K562 (cell line): Measurements from ENCODE around the gene ANO8. TPM values are rescaled to one million over a fixed set of nuclear protein-coding genes. Genes with fewer than 3 reads are reported as not detected.

Source experiments
- ATF1 ChIP-seq, 2 experiments: fragments of 450-650 bp in 1 of 2; IDR thresholded peaks; 2 replicates each; pipeline ENCODE4 v1.6.1; 2016; ENCODE audit warnings: missing compliant biosample characterization in 1 of 2, missing genetic modification characterization in 1 of 2
- CCNT2 ChIP-seq: IDR thresholded peaks from 2 replicates; pipeline ENCODE4 v1.6.1; 2011; ENCODE audit warnings: borderline replicate concordance, low read depth, mild to moderate bottlenecking, moderate library complexity, mixed read lengths, low read length; ENCODE audit not compliant: insufficient read length; ENCODE audit errors: extremely low read depth
- CREB1 ChIP-seq, 2 experiments: sonication (generic) in 1 of 2; formaldehyde crosslinking in 1 of 2; IDR thresholded peaks; 2 replicates each; pipeline versions ENCODE4 v1.6.1 to v1.8.0; 2012 to 2022; ENCODE audit warnings: inconsistent platforms in 1 of 2, mild to moderate bottlenecking in 1 of 2, missing genetic modification reagents in 1 of 2, moderate library complexity in 1 of 2
- CREM ChIP-seq: IDR thresholded peaks from 2 replicates; pipeline ENCODE4 v1.6.1; 2014; ENCODE audit warnings: antibody characterized with exemption, low read depth
- E2F3 ChIP-seq: fragments of 250-450 bp; sonication (Bioruptor Pico); IDR thresholded peaks from 2 replicates; pipeline ENCODE4 v1.4.0; 2020; ENCODE audit warnings: mild to moderate bottlenecking
- GTF2E2 ChIP-seq: fragments of 200-800 bp; sonication (Bioruptor generic); IDR thresholded peaks from 2 replicates; pipeline ENCODE4 v1.6.1; 2016; ENCODE audit warnings: missing genetic modification characterization, missing compliant biosample characterization
- HDAC8 ChIP-seq: fragments of 450-650 bp; IDR thresholded peaks from 2 replicates; pipeline ENCODE4 v1.6.1; 2016; ENCODE audit warnings: mild to moderate bottlenecking, missing genetic modification characterization, moderate library complexity, missing compliant biosample characterization
- NR3C1 ChIP-seq: sonication (generic); formaldehyde crosslinking; IDR thresholded peaks from 2 replicates; pipeline ENCODE4 v1.8.1; 2022; ENCODE audit warnings: missing genetic modification reagents
- PHF21A ChIP-seq: fragments of 450-650 bp; IDR thresholded peaks from 2 replicates; pipeline ENCODE4 v1.6.1; 2017; ENCODE audit warnings: low read depth, borderline replicate concordance
- PML ChIP-seq: IDR thresholded peaks from 2 replicates; pipeline ENCODE4 v1.6.1; 2012; ENCODE audit warnings: low read length, inconsistent platforms
- POLR2AphosphoS5 ChIP-seq: IDR thresholded peaks from 2 replicates; pipeline ENCODE4 v1.6.1; 2011; ENCODE audit warnings: mild to moderate bottlenecking, low read depth, low read length, moderate library complexity; ENCODE audit not compliant: control insufficient read depth, insufficient read depth
- POLR2G ChIP-seq: fragments of 200-400 bp; formaldehyde crosslinking; IDR thresholded peaks from 2 replicates; pipeline ENCODE4 v1.6.1; 2017; ENCODE audit warnings: low read depth, mild to moderate bottlenecking, antibody characterized with exemption, low read length, moderate library complexity
- RAD21 ChIP-seq, 2 experiments: fragments of 250-450 bp in 1 of 2; fragments of 450-650 bp in 1 of 2; sonication (Bioruptor Pico) in 1 of 2; formaldehyde crosslinking in 1 of 2; IDR thresholded peaks in 1 of 2; conservative IDR thresholded peaks in 1 of 2; 2 replicates each; pipeline versions ENCODE4 v1.4.0 to v1.8.0; 2020 to 2022; ENCODE audit warnings: mild to moderate bottlenecking in 2 of 2, moderate library complexity in 1 of 2
- RNF219 ChIP-seq: fragments of 250-450 bp; sonication (Bioruptor Pico); IDR thresholded peaks from 2 replicates; pipeline ENCODE4 v1.5.0; 2022; ENCODE audit warnings: mild to moderate bottlenecking
- TBL1XR1 ChIP-seq, 2 experiments: IDR thresholded peaks; 2 replicates each; pipeline ENCODE4 v1.6.1; 2012; ENCODE audit warnings: improper control_type of control experiment in 2 of 2, low read length in 2 of 2, mild to moderate bottlenecking in 1 of 2
- ZBTB9 ChIP-seq: fragments of 450-650 bp; formaldehyde crosslinking; IDR thresholded peaks from 2 replicates; pipeline ENCODE4 v1.4.0; 2020; ENCODE audit warnings: mild to moderate bottlenecking, moderate library complexity
- ZC3H4 ChIP-seq: sonication (generic); formaldehyde crosslinking; IDR thresholded peaks from 2 replicates; pipeline ENCODE4 v1.9.0; 2021; ENCODE audit warnings: missing genetic modification reagents, borderline replicate concordance
- ZFP30 ChIP-seq: fragments of 250-450 bp; sonication (Bioruptor Pico); IDR thresholded peaks from 2 replicates; pipeline ENCODE4 v1.8.0; 2022; ENCODE audit warnings: moderate library complexity, mild to moderate bottlenecking, inconsistent platforms, borderline replicate concordance
- ZFX ChIP-seq: sonication (generic); formaldehyde crosslinking; IDR thresholded peaks from 2 replicates; pipeline ENCODE4 v1.8.0; 2022; ENCODE audit warnings: mild to moderate bottlenecking, missing genetic modification reagents, moderate library complexity
- ZKSCAN8 ChIP-seq: fragments of 200-800 bp; sonication (Bioruptor generic); IDR thresholded peaks from 2 replicates; pipeline ENCODE4 v1.6.1; 2016; ENCODE audit warnings: missing genetic modification characterization, missing compliant biosample characterization
- ZNF165 ChIP-seq: fragments of 250-450 bp; sonication (Bioruptor Pico); IDR thresholded peaks from 2 replicates; pipeline ENCODE4 v1.4.0; 2020; ENCODE audit warnings: borderline replicate concordance
- polyA plus RNA-seq, 8 experiments: library from polyadenylated mRNA; depleted of rRNA in 4 of 8; stranded (reverse) in 5 of 8; unstranded in 3 of 8; fragments of >200 nt; fragmentation: Nextera tagmentation in 2 of 8; fragmentation: Illumina TruSeq in 1 of 8; extraction: Ambion mirVana in 2 of 8; extraction: Trizol in 1 of 8; gene quantifications; 2 replicates each; pipeline versions ENCODE4 v1.2.1 to v1.2.3, GENCODE V29; 2011 to 2014; ENCODE audit warnings: inconsistent platforms in 1 of 8, missing spikeins in 1 of 8
- total RNA-seq, 7 experiments: library from RNA; depleted of rRNA in 6 of 7; stranded (reverse); fragments of >200 nt in 6 of 7; fragmentation: Illumina TruSeq in 2 of 7; extraction: Trizol in 2 of 7; gene quantifications; 2 replicates each; pipeline versions ENCODE4 v1.2.1 to v1.2.3, GENCODE V29; 2011 to 2021; ENCODE audit warnings: low replicate concordance in 1 of 7

ANO8 gene
- total and polyA plus RNA-seq, 9 of the 15 experiments (the other 6 are each of a cell fraction or from before 2014, with no cell fraction given): 0.07 to 7.6 (median 2.3) TPM; not detected in 1

GRCh38 chr19:17305517-17306284 is 29.0 kb downstream of the ANO8 start, which contains the start of gene MRPL34 (continued):
- TF ChIP-seq RNF219 (no peak), NR3C1 (0 out of 2 replicates have a peak, but pooled peaks have one; percentile 67), POLR2AphosphoS5 (peak; percentile 43; the same call in 1 of the 2 replicates), ATF1 (CRISPR knock-in tag; IDR thresholded peaks at IDR 0.05) (no peak), ATF1 (tag; IDR thresholded peaks at IDR 0.05) (peak; percentile 37), E2F3 (CRISPR knock-in tag) (peak; percentile 78; the same call in 1 of the 2 replicates), ZBTB9 (CRISPR knock-in tag) (peak; percentile 55; the same call in 1 of the 2 replicates), ZKSCAN8 (CRISPR knock-in tag) (peak; percentile 72; the same call in 1 of the 2 replicates), ZFP30 (no peak), CCNT2 (peak; percentile 38), GTF2E2 (no peak), ZC3H4 (CRISPR knock-in tag) (no peak), POLR2G (peak; percentile 87), ZFX (CRISPR knock-in tag) (peak; percentile 89), TBL1XR1 (IDR thresholded peaks at IDR 0.05; ENCODE audit: low read length in 2 of 2) (peak; percentile 40 to 80; a peak in 2 of 4 replicates), CREM (peak; percentile 58), RAD21 (CRISPR knock-in tag; conservative IDR thresholded peaks at IDR 0.05 in 1 of 2, IDR thresholded peaks at IDR 0.05 in 1 of 2) (peak; percentile 61 to 66), PHF21A (no peak), ZNF165 (CRISPR knock-in tag) (no peak), PML (no peak), HDAC8 (peak; percentile 39; the same call in 1 of the 2 replicates), CREB1 (IDR thresholded peaks at IDR 0.05) (peak; percentile 31), CREB1 (CRISPR knock-in tag; IDR thresholded peaks at IDR 0.05) (peak; percentile 59)
